Sigmoid colon (tissue), 7 donors: Measurements from ENCODE around the gene TTLL6. TPM values are rescaled to one million over a fixed set of nuclear protein-coding genes. Genes with fewer than 3 reads are reported as not detected.
"Not testable (repeated sequence)": the region's sequence is repeated elsewhere in the genome, so short reads cannot be mapped to it uniquely, and the experiment has no call there.

Experiments
- DNase-seq: peaks from one replicate; pipeline ENCODE4 v3.0.0-alpha.2; 2019
- H3K27ac ChIP-seq, 4 donors: fragments of 200-600 bp; sonication (generic); one replicate each; pipeline ENCODE4 v1.5.1; 2016 to 2019; ENCODE audit warnings: mild to moderate bottlenecking in 1 of 4
- H3K27me3 ChIP-seq, 3 donors: fragments of 200-600 bp; sonication (generic); one replicate each; pipeline ENCODE4 v1.5.1; 2019; ENCODE audit warnings: mild to moderate bottlenecking in 1 of 3
- H3K36me3 ChIP-seq, 4 donors: fragments of 200-600 bp; sonication (generic); one replicate each; pipeline ENCODE4 v1.5.1; 2016 to 2019
- H3K4me1 ChIP-seq, 4 donors: fragments of 200-600 bp; sonication (generic); one replicate each; pipeline ENCODE4 v1.5.1; 2017 to 2019
- H3K4me3 ChIP-seq, 4 donors: fragments of 200-600 bp; sonication (generic); one replicate each; pipeline ENCODE4 v1.5.1; 2017 to 2019; ENCODE audit warnings: mild to moderate bottlenecking in 2 of 4, moderate library complexity in 1 of 4
- H3K9me3 ChIP-seq, 4 donors: fragments of 200-600 bp in 3 of 4; sonication (generic) in 3 of 4; one replicate each; pipeline versions ENCODE4 v1.5.1 to v1.6.1; 2013 to 2019
- EP300 ChIP-seq, 4 donors: sonication (generic); formaldehyde crosslinking; IDR thresholded peaks; one replicate each; pipeline ENCODE4 v1.6.1; 2017; ENCODE audit warnings: antibody characterized with exemption in 4 of 4
- POLR2A ChIP-seq, 2 donors: fragments of 450-650 bp; IDR thresholded peaks; one replicate each; pipeline ENCODE4 v1.6.1; 2016; ENCODE audit warnings: antibody characterized with exemption in 2 of 2, mild to moderate bottlenecking in 2 of 2, moderate library complexity in 2 of 2
- POLR2AphosphoS5 ChIP-seq, 4 donors: sonication (generic); formaldehyde crosslinking; IDR thresholded peaks; one replicate each; pipeline ENCODE4 v1.6.1; 2017; ENCODE audit warnings: antibody characterized with exemption in 4 of 4
- WGBS, 2 donors: extraction: QIAGEN DNeasy Blood & Tissue Kit; methylation state at CpG; one replicate each; pipeline ENCODE4 v1.1.7; 2013; 5-methylcytosine and 5-hydroxymethylcytosine counted together
- intact Hi-C: fragments of 100-400 bp; cut with DNase I; formaldehyde crosslinking; loops from one replicate; pipeline ENCODE4 v1.15.1; 2023
- polyA plus RNA-seq, 3 donors: library from polyadenylated mRNA; stranded (reverse); fragments of 200-250 nt; gene quantifications; one replicate each; pipeline ENCODE4 v1.2.3, GENCODE V29; 2013
- total RNA-seq, 4 donors: library from RNA; depleted of rRNA; stranded (reverse); fragments of >200 nt; gene quantifications; one replicate each; pipeline ENCODE4 v1.1.0, GENCODE V29; 2016
- TF ChIP-seq, protein P1 (sequence below), 4 experiments: fragments of 450-650 bp in 3 of 4; fragments of 200-600 bp in 1 of 4; IDR thresholded peaks; one replicate each; pipeline ENCODE4 v1.5.1; 2016 to 2019; ENCODE audit warnings: antibody characterized with exemption in 4 of 4, mild to moderate bottlenecking in 3 of 4, moderate library complexity in 2 of 4
- donor health status: healthy with polysubstance abuse.
- donor health status: Bipolar disorder and iron deficiency.
- donor health status: healthy.

The TTLL6 gene
- total and polyA plus RNA-seq, 7 donors = under 0.01 to 10.5 (median 3.5) TPM; not detected in 2

- DNase-seq = peak; percentile 54
- Histone ChIP-seq H3K9me3 (no peaks in the 10 kb centered on the region), H3K27ac (peak overlapping the region in 2 of 4 donors; percentile 34 to 49), H3K4me1 (peaks cover 0 to 32% (median 28%) of the 10 kb centered on the region in 4 donors), H3K4me3 (peak overlapping the region in 2 of 4 donors; percentile 8 to 16), H3K36me3 (no peaks in the 10 kb centered on the region), H3K27me3 (peaks cover 68 to 97% (median 94%) of the 10 kb centered on the region in 3 donors)
- WGBS, 2 donors = 3 to 4% methylated on average over 80 of the region's 80 CpGs
- intact Hi-C loops = loop anchor here (2.0 to 5.0 kb wide), 2 partner anchors 30 to 102 kb away; partner anchors contain the start of gene HOXB8
- TF ChIP-seq, protein P1, sequence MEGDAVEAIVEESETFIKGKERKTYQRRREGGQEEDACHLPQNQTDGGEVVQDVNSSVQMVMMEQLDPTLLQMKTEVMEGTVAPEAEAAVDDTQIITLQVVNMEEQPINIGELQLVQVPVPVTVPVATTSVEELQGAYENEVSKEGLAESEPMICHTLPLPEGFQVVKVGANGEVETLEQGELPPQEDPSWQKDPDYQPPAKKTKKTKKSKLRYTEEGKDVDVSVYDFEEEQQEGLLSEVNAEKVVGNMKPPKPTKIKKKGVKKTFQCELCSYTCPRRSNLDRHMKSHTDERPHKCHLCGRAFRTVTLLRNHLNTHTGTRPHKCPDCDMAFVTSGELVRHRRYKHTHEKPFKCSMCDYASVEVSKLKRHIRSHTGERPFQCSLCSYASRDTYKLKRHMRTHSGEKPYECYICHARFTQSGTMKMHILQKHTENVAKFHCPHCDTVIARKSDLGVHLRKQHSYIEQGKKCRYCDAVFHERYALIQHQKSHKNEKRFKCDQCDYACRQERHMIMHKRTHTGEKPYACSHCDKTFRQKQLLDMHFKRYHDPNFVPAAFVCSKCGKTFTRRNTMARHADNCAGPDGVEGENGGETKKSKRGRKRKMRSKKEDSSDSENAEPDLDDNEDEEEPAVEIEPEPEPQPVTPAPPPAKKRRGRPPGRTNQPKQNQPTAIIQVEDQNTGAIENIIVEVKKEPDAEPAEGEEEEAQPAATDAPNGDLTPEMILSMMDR (IDR thresholded peaks at IDR 0.05) = no peak
- no peak for TF ChIP-seq EP300 (IDR thresholded peaks at IDR 0.05)
- TF ChIP-seq POLR2AphosphoS5 (IDR thresholded peaks at IDR 0.05) = peak in 2 of 4 donors; percentile 52 to 69
These were observed 98.0 kb downstream of the TTLL6 start for GRCh38 chr17:48718761-48719641.

DNA sequence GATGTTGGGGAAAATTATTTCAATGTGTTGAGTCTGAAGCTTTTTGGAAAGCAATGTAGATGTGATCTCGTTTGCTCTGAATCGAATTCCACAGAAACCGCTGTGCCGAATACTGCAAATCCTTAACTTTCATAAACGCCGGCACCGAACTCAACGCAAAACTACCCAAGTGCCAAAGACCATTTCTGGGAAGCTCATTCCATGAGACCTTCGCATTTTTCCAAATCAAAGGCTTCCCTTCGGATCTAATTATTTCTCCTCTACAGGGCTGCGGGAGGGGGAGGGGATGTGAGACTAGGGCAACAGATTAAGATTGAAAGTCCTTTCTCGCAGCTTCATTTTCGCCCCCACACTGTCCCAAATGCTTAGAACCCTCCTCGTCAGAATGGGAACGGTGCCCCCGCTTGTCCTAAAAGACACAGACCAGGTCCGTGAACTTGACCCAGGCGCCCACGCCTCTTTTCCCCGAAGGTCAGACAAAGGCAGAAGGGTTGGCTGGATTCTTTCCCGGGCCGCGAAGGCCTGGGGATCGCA, 98.7 kb downstream of the TTLL6 start:
- Histone ChIP-seq H3K4me3 (peak overlapping the region in 2 of 4 donors; percentile 8 to 16), H3K36me3 (no peaks in the 10 kb centered on the region), H3K27me3 (peaks cover 62 to 97% (median 93%) of the 10 kb centered on the region in 3 donors), H3K9me3 (no peaks in the 10 kb centered on the region), H3K27ac (peak overlapping the region in 2 of 4 donors; percentile 34 to 49), H3K4me1 (peaks cover 0 to 24% (median 21%) of the 10 kb centered on the region in 4 donors)
- TF ChIP-seq, protein P1 (IDR thresholded peaks at IDR 0.05) = no peak
- no peak for TF ChIP-seq POLR2A (IDR thresholded peaks at IDR 0.05)
- TF ChIP-seq POLR2AphosphoS5 (IDR thresholded peaks at IDR 0.05) = no peak
- no peak for TF ChIP-seq EP300 (IDR thresholded peaks at IDR 0.05)
- 9 to 21% methylated on average over 24 of the region's 24 CpGs for WGBS, 2 donors
- intact Hi-C loops = loop anchor here (2.0 to 5.0 kb wide), 2 partner anchors 31 to 101 kb away; partner anchors contain the start of gene HOXB8
- DNase-seq = peak; percentile 42

DNA sequence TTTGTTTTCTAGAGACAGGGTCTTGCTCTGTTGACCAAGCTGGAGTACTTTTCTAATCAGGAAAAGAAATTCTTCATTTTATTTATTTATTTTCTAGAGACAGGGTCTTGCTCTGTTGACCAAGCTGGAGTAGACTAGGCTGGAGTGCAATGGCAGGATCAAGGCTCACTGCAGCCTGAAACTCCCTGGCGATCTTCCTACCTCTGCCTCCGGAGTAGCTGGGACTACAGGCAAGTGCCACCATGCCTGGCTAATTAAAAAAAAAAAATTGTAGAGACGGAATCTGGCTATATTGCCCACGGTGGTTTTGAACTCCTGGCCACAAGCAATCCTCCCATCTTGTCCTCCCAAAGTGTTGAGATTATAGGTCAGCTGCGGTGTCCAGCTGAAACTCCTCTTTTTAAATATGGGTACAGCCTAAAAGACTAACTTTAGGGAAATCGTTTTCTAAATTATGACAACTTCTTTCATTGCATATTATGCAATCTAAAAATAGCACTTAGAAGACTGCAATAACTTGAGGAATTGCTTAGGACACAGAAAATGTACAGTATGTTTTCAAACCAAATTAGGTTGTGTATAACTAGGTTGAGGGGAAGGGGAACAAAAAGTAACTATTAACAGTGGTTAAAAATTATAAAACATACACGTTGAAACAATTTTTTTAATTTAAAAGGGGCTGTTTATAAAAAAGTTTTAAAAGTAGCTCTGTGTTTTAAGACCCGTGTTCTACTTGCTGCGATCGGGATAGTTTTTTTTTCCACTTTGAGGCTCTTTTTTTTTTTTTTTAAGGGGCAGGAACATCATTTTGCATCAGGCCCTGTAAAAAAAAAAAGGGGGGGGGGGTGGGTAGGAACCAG, 99.4 kb downstream of the TTLL6 start:
- WGBS, 2 donors = 11 to 21% methylated on average over 10 of the region's 10 CpGs

DNA sequence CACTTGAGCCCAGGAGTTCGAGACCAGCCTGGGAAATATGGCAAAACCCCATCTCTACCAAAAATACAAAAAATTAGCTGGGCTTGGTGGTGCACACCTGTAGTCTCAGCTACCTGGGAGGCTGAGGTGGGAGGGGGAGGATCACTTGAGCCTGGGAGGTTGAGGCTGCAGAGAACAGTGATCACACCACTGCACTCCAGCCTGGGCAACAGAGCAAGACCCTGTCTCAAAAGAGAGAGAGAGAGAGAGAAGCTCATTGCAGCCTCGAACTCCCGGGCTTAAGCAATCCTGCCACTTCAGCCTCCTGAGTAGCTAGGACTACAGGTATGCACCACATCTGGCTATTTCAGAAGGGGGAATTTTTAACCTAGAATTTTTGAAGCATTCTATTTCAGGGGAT, 100.5 kb downstream of the TTLL6 start:
- H3K27ac ChIP-seq, H3K36me3 ChIP-seq, H3K9me3 ChIP-seq, H3K4me3 ChIP-seq: not testable (repeated sequence)
- DNase-seq = peak; percentile 5
- intact Hi-C loops = loop anchor here (5.0 kb wide), 1 partner anchor 99 kb away; the partner anchor contains the start of gene HOXB8
- peaks cover 0 to 17% (median 17%) of the 10 kb centered on the region in 4 donors for H3K4me1 ChIP-seq
- 57 to 73% methylated on average over 3 of the region's 3 CpGs for WGBS, 2 donors
- H3K27me3 ChIP-seq = peaks cover 47 to 97% (median 84%) of the 10 kb centered on the region in 3 donors

More for the DNA sequence above, 99.4 kb downstream of the TTLL6 start:
- Histone ChIP-seq H3K27ac (no peak overlapping the region), H3K4me3 (no peak overlapping the region), H3K9me3 (no peaks in the 10 kb centered on the region), H3K27me3 (peaks cover 56 to 97% (median 87%) of the 10 kb centered on the region in 3 donors), H3K4me1 (peaks cover 0 to 17% (median 17%) of the 10 kb centered on the region in 4 donors), H3K36me3 (no peaks in the 10 kb centered on the region)
- intact Hi-C loops = loop anchor here (2.0 to 5.0 kb wide), 2 partner anchors 31 to 100 kb away; partner anchors contain the start of gene HOXB8
- TF ChIP-seq POLR2AphosphoS5 (IDR thresholded peaks at IDR 0.05) (peak in 2 of 4 donors; percentile 4 to 25), EP300 (IDR thresholded peaks at IDR 0.05) (no peak)
- peak; percentile 9 for DNase-seq
